Measurements from ENCODE around the gene ADPRM. TPM values are rescaled to one million over a fixed set of nuclear protein-coding genes. Genes with fewer than 3 reads are reported as not detected.

Gene ADPRM
- total RNA-seq (2021; ENCODE audit: unreplicated experiment) (2.4 TPM), Bru-seq, nascent RNA (percentile 62 among the genes with signal in this experiment), BruChase-seq, experiment 1, labeled RNA remaining after a 2-hour chase (percentile 48 among the genes with signal in this experiment), BruChase-seq, experiment 2, labeled RNA remaining after a 6-hour chase (percentile 40 among the genes with signal in this experiment)
- 2.3 TPM for polyA plus RNA-seq (2012; ENCODE audit: insufficient read length)
- long read RNA-seq, partial matches to known transcripts: 1 of 5 reads
- long read RNA-seq, other reads (novel, unspliced or antisense): 2 of 5 reads

- no peaks in the 10 kb centered on the region for H3K27me3 ChIP-seq (ENCODE audit: control insufficient read depth, insufficient read depth, low read length)
- peak within 1 kb of the TSS; percentile 93 for H3K27ac ChIP-seq (ENCODE audit: low read length)
- TF ChIP-seq TCF7L2 (IDR thresholded peaks at IDR 0.05; ENCODE audit: low read depth, low read length) (no peak), CTCF (IDR thresholded peaks at IDR 0.05) (peak; percentile 48), POLR2AphosphoS5 (IDR thresholded peaks at IDR 0.05; ENCODE audit: low read depth, low read length) (peak; percentile 81), SIN3A (IDR thresholded peaks at IDR 0.05; ENCODE audit: borderline replicate concordance, insufficient read depth, low read depth, low read length) (0 out of 2 replicates have a peak, but pooled peaks have one; percentile 37)
- TF ChIP-seq, protein P1, sequence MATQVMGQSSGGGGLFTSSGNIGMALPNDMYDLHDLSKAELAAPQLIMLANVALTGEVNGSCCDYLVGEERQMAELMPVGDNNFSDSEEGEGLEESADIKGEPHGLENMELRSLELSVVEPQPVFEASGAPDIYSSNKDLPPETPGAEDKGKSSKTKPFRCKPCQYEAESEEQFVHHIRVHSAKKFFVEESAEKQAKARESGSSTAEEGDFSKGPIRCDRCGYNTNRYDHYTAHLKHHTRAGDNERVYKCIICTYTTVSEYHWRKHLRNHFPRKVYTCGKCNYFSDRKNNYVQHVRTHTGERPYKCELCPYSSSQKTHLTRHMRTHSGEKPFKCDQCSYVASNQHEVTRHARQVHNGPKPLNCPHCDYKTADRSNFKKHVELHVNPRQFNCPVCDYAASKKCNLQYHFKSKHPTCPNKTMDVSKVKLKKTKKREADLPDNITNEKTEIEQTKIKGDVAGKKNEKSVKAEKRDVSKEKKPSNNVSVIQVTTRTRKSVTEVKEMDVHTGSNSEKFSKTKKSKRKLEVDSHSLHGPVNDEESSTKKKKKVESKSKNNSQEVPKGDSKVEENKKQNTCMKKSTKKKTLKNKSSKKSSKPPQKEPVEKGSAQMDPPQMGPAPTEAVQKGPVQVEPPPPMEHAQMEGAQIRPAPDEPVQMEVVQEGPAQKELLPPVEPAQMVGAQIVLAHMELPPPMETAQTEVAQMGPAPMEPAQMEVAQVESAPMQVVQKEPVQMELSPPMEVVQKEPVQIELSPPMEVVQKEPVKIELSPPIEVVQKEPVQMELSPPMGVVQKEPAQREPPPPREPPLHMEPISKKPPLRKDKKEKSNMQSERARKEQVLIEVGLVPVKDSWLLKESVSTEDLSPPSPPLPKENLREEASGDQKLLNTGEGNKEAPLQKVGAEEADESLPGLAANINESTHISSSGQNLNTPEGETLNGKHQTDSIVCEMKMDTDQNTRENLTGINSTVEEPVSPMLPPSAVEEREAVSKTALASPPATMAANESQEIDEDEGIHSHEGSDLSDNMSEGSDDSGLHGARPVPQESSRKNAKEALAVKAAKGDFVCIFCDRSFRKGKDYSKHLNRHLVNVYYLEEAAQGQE (IDR thresholded peaks at IDR 0.05; ENCODE audit: insufficient read depth in 1 of 2, low read depth in 2 of 2, low read length in 1 of 2): no peak
- POLR2A ChIA-PET: no interaction called here
- in situ Hi-C loops (cut with HindIII; ENCODE audit: low pct_unique_long_range_greater_than_20kb, low sequenced_read_pairs): no loop called here
- no TSS peak for BruUV-seq (replicated peaks)
- H3K4me3 ChIP-seq (ENCODE audit: low read depth in 2 of 2, low read length in 2 of 2): peak within 1 kb of the TSS; percentile 81 to 93
- DNase-seq (ENCODE audit: low read depth, low spot score): peak; percentile 76
- intact Hi-C loops (cut with micrococcal nuclease; ENCODE audit: unreplicated experiment): no loop called here
- ATAC-seq: peak; percentile 100
- CTCF ChIA-PET: interaction anchor here (0.7 kb wide), 1 partner anchor 1033 kb away, joined by 5 read pairs; no protein-coding TSS in a partner anchor
- peaks cover 4% of the 10 kb centered on the region; the same call in 1 of the 2 replicates for H3K4me1 ChIP-seq (ENCODE audit: control insufficient read depth, insufficient read depth, low read length)
- H3K36me3 ChIP-seq (ENCODE audit: control insufficient read depth, insufficient read depth, low read length): peaks cover 12% of the 10 kb centered on the region
- H3K9me3 ChIP-seq (ENCODE audit: control insufficient read depth, insufficient read depth, low read depth, low read length): no peaks in the 10 kb centered on the region
These were observed at the start of gene ADPRM, which contains the start of gene SCO1 for GRCh38 chr17:10697092-10698081. TSS of gene ADPRM (plus strand) at chr17:10697594. CDS start at chr17:10704927, 7,333 bp downstream. TSS of gene SCO1 (minus strand) at chr17:10697533. CDS start at chr17:10697507, 26 bp downstream.

DNA sequence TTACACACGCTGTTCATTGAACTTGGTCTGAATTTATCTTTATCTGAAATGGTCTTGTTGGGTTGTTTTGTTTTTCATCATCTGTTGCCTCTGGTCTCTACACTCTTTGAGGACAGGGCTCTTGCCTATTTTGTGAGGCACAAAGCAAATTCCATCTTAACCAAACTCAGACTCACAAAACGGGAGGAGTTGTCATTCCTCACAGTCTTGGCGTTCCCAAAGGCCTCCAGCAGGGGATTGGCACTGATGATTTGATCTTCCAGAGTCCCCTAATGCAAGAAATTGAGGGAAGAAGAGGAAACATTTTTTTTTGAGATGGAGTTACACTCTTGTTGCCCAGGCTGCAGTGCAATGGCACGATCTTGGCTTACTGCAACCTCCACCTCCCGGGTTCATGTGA is 49.0 kb upstream of the ADPRM start:
- BruUV-seq (replicated peaks): no TSS peak
- no peaks in the 10 kb centered on the region for H3K36me3 ChIP-seq (ENCODE audit: control insufficient read depth, insufficient read depth, low read length)
- no peaks in the 10 kb centered on the region for H3K27me3 ChIP-seq (ENCODE audit: control insufficient read depth, insufficient read depth, low read length)
- POLR2A ChIA-PET: no interaction called here
- DNase-seq (ENCODE audit: low read depth, low spot score) (no peak), ATAC-seq (no peak)
- H3K4me3 ChIP-seq (ENCODE audit: low read depth in 2 of 2, low read length in 2 of 2): no peak overlapping the region
- no peaks in the 10 kb centered on the region for H3K4me1 ChIP-seq (ENCODE audit: control insufficient read depth, insufficient read depth, low read length)
- H3K27ac ChIP-seq (ENCODE audit: low read length): no peak overlapping the region
- intact Hi-C loops (cut with micrococcal nuclease; ENCODE audit: unreplicated experiment) (no loop called here), in situ Hi-C loops (cut with HindIII; ENCODE audit: low pct_unique_long_range_greater_than_20kb, low sequenced_read_pairs) (no loop called here)
- H3K9me3 ChIP-seq (ENCODE audit: control insufficient read depth, insufficient read depth, low read depth, low read length): no peaks in the 10 kb centered on the region
- TF ChIP-seq, protein P1 (IDR thresholded peaks at IDR 0.05; ENCODE audit: insufficient read depth in 1 of 2, low read depth in 2 of 2, low read length in 1 of 2): no peak
- TF ChIP-seq TCF7L2 (IDR thresholded peaks at IDR 0.05; ENCODE audit: low read depth, low read length) (no peak), CTCF (IDR thresholded peaks at IDR 0.05) (no peak), SIN3A (IDR thresholded peaks at IDR 0.05; ENCODE audit: borderline replicate concordance, insufficient read depth, low read depth, low read length) (no peak), POLR2AphosphoS5 (IDR thresholded peaks at IDR 0.05; ENCODE audit: low read depth, low read length) (no peak)
- CTCF ChIA-PET: no interaction called here

Data from Panc1 (cell line).